ENCODE results near the gene LYPD1. TPM values are rescaled to one million over a fixed set of nuclear protein-coding genes. Genes with fewer than 3 reads are reported as not detected.

Gene LYPD1
- polyA plus RNA-seq, 1 of the 3 experiments (the other 2 are of a cell fraction): 5.4 TPM

DNA sequence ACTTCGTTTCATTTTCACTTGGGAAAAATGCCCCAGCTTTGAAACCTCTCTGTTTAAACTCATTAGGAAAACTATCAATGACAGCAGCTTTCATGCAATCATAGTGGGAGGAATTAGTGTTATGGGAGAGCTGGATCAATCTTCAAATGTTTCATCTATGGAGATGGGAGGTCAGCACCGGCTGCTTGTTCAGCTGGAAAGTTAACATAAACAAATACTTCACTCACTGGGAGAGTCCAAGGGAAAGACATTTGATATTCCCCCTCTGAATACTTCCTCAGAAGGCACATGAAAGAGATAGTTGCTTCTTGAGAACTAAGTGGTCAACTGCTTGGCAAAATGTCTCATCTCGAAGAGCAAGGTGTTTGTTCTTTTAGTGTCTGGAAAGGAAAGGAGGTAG, 7.3 kb downstream of the LYPD1 start (continued):
- TF ChIP-seq, protein P1, sequence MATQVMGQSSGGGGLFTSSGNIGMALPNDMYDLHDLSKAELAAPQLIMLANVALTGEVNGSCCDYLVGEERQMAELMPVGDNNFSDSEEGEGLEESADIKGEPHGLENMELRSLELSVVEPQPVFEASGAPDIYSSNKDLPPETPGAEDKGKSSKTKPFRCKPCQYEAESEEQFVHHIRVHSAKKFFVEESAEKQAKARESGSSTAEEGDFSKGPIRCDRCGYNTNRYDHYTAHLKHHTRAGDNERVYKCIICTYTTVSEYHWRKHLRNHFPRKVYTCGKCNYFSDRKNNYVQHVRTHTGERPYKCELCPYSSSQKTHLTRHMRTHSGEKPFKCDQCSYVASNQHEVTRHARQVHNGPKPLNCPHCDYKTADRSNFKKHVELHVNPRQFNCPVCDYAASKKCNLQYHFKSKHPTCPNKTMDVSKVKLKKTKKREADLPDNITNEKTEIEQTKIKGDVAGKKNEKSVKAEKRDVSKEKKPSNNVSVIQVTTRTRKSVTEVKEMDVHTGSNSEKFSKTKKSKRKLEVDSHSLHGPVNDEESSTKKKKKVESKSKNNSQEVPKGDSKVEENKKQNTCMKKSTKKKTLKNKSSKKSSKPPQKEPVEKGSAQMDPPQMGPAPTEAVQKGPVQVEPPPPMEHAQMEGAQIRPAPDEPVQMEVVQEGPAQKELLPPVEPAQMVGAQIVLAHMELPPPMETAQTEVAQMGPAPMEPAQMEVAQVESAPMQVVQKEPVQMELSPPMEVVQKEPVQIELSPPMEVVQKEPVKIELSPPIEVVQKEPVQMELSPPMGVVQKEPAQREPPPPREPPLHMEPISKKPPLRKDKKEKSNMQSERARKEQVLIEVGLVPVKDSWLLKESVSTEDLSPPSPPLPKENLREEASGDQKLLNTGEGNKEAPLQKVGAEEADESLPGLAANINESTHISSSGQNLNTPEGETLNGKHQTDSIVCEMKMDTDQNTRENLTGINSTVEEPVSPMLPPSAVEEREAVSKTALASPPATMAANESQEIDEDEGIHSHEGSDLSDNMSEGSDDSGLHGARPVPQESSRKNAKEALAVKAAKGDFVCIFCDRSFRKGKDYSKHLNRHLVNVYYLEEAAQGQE (IDR thresholded peaks at IDR 0.05; ENCODE audit: low read depth, low read length): no peak
- TF ChIP-seq, protein P2, sequence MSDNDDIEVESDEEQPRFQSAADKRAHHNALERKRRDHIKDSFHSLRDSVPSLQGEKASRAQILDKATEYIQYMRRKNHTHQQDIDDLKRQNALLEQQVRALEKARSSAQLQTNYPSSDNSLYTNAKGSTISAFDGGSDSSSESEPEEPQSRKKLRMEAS (IDR thresholded peaks at IDR 0.05; ENCODE audit: low read depth): no peak

DNA sequence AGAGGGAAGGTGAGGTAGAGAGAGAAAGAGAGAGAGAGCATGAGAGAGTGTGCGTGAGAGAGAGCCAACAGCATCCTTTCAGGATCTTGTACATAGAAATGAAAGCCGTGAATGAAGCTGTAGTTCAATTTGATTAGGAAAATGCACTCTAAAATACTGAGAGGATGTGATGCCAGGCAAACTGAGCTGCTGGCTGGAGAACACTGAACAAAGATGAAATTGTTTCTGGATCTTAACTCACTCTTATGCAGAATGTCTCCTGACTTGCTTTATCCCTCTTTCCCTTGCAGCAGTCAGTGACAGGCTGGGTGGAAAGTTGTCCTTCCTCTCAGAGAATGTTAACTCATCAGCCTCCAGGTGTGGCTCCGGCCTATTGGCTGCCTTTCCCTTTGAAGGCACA, 10.7 kb downstream of the LYPD1 start:
- CTCF ChIA-PET: interaction anchor here (0.9 to 3.2 kb wide), 4 partner anchors 9 to 901 kb away, joined by 5 to 13 read pairs (median 8); no protein-coding TSS in a partner anchor

DNA sequence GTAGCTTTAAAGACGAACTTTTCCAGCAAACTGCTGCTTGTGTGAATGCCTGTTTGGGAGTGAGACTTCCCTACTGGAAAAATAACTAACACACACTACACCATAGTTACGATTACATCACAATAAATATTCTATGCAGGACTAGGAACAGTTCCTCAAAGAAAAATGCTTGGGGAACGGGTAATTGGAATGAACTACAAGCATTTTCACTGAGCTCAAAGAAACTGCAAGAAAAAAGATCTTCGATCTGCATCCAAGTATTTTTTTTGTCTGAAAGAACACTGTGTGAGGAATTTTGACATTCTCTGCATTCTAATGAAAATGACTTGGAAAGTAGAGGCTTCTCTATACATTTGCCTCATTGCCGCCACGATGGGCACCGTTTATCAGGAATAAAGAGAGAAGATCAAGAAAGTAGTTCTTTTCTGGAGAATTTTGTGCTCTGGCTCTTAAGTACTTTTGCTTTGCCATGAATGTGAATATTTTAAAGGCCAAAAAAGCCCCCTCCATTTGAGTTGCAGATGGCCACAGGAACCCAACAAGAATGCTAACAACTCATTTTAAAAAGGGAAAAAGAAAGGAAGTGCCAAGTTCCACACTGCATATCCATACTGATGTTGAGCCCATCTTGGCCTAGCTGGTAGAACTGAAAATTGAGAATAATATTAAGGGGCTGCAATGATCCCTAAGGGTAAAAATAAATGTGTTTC, 13.6 kb downstream of the LYPD1 start:
- no peak overlapping the region for H3K4me2 ChIP-seq
- no peaks in the 10 kb centered on the region for H3K9me2 ChIP-seq
- peaks cover 0 to 12% of the 10 kb centered on the region in 2 experiments for H3K36me3 ChIP-seq (replicated peaks in 1 of 2; ENCODE audit: control insufficient read depth in 1 of 2, insufficient read depth in 2 of 2, low read length in 1 of 2)
- TF ChIP-seq NRF1 (IDR thresholded peaks at IDR 0.05; ENCODE audit: low read depth, low read length) (no peak), GATA2 (CRISPR knock-in tag; IDR thresholded peaks at IDR 0.05) (no peak), EZH2phosphoT487 (IDR thresholded peaks at IDR 0.05; ENCODE audit: borderline replicate concordance, low read depth) (no peak)
- TF ChIP-seq, protein P3, sequence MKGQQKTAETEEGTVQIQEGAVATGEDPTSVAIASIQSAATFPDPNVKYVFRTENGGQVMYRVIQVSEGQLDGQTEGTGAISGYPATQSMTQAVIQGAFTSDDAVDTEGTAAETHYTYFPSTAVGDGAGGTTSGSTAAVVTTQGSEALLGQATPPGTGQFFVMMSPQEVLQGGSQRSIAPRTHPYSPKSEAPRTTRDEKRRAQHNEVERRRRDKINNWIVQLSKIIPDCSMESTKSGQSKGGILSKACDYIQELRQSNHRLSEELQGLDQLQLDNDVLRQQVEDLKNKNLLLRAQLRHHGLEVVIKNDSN (IDR thresholded peaks at IDR 0.05; ENCODE audit: borderline replicate concordance, low read depth): no peak
- TF ChIP-seq, protein P4, sequence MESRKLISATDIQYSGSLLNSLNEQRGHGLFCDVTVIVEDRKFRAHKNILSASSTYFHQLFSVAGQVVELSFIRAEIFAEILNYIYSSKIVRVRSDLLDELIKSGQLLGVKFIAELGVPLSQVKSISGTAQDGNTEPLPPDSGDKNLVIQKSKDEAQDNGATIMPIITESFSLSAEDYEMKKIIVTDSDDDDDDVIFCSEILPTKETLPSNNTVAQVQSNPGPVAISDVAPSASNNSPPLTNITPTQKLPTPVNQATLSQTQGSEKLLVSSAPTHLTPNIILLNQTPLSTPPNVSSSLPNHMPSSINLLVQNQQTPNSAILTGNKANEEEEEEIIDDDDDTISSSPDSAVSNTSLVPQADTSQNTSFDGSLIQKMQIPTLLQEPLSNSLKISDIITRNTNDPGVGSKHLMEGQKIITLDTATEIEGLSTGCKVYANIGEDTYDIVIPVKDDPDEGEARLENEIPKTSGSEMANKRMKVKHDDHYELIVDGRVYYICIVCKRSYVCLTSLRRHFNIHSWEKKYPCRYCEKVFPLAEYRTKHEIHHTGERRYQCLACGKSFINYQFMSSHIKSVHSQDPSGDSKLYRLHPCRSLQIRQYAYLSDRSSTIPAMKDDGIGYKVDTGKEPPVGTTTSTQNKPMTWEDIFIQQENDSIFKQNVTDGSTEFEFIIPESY (IDR thresholded peaks at IDR 0.05; ENCODE audit: borderline replicate concordance, low read depth): no peak
- 71% methylated on average over 7 of the region's 7 CpGs for WGBS (ENCODE audit: low lambda C conversion rate)
- H2AFZ ChIP-seq (ENCODE audit: low read depth): no peak overlapping the region
- no peaks in the 10 kb centered on the region for H3K4me1 ChIP-seq (ENCODE audit: control insufficient read depth in 1 of 2, insufficient read depth in 2 of 2, low read depth in 1 of 2, low read length in 1 of 2)
- no peak overlapping the region for H3K4me3 ChIP-seq (ENCODE audit: low read depth in 2 of 2, low read length in 1 of 2)
- POLR2A ChIA-PET: no interaction called here
- no peaks in the 10 kb centered on the region for H3K27me3 ChIP-seq (ENCODE audit: insufficient read depth)
- no peak for DNase-seq
- CTCF ChIA-PET: interaction anchor here (0.8 kb wide), 1 partner anchor 109 kb away, joined by 3 read pairs; no protein-coding TSS in a partner anchor
- H3K9me3 ChIP-seq: no peaks in the 10 kb centered on the region
- H3K79me2 ChIP-seq (ENCODE audit: insufficient read depth): no peaks in the 10 kb centered on the region
- no peaks in the 10 kb centered on the region for H4K20me1 ChIP-seq (ENCODE audit: insufficient read depth)
- no peak overlapping the region for H3K27ac ChIP-seq (ENCODE audit: low read depth in 2 of 2, low read length in 1 of 2)
- no peaks in the 10 kb centered on the region for H3F3A ChIP-seq (replicated peaks; ENCODE audit: insufficient read depth)
- no peak overlapping the region for H3K9ac ChIP-seq

More for the DNA sequence above, 10.7 kb downstream of the LYPD1 start:
- Histone ChIP-seq H3K4me1 (ENCODE audit: control insufficient read depth in 1 of 2, insufficient read depth in 2 of 2, low read depth in 1 of 2, low read length in 1 of 2) (no peaks in the 10 kb centered on the region), H4K20me1 (ENCODE audit: insufficient read depth) (no peaks in the 10 kb centered on the region), H3K9ac (no peak overlapping the region), H2AFZ (ENCODE audit: low read depth) (no peak overlapping the region), H3F3A (replicated peaks; ENCODE audit: insufficient read depth) (no peaks in the 10 kb centered on the region), H3K36me3 (replicated peaks in 1 of 2; ENCODE audit: control insufficient read depth in 1 of 2, insufficient read depth in 2 of 2, low read length in 1 of 2) (peaks cover 0 to 19% of the 10 kb centered on the region in 2 experiments), H3K27me3 (ENCODE audit: insufficient read depth) (no peaks in the 10 kb centered on the region), H3K9me2 (no peaks in the 10 kb centered on the region), H3K27ac (ENCODE audit: low read depth in 2 of 2, low read length in 1 of 2) (no peak overlapping the region), H3K4me3 (ENCODE audit: low read depth in 2 of 2, low read length in 1 of 2) (no peak overlapping the region), H3K4me2 (no peak overlapping the region), H3K9me3 (no peaks in the 10 kb centered on the region), H3K79me2 (ENCODE audit: insufficient read depth) (no peaks in the 10 kb centered on the region)
- no peak for DNase-seq
- POLR2A ChIA-PET: no interaction called here
- WGBS (ENCODE audit: low lambda C conversion rate): 75% methylated on average over 3 of the region's 3 CpGs
- TF ChIP-seq RXRA (IDR thresholded peaks at IDR 0.05; ENCODE audit: borderline replicate concordance, low read depth): no peak
- TF ChIP-seq NRF1 (IDR thresholded peaks at IDR 0.05; ENCODE audit: low read depth, low read length): no peak
- TF ChIP-seq NFIC (IDR thresholded peaks at IDR 0.05; ENCODE audit: borderline replicate concordance): no peak
- TF ChIP-seq EP300 (IDR thresholded peaks at IDR 0.05; ENCODE audit: borderline replicate concordance in 1 of 2, low read depth in 1 of 2, low read length in 1 of 2): no peak
- TF ChIP-seq GATA2 (CRISPR knock-in tag; IDR thresholded peaks at IDR 0.05): no peak
